Measurements from ENCODE around the gene CTBP2. TPM values are rescaled to one million over a fixed set of nuclear protein-coding genes. Genes with fewer than 3 reads are reported as not detected.

CTBP2 gene
- total RNA-seq, 1 experiment from 2014 or later: 125 TPM

DNA sequence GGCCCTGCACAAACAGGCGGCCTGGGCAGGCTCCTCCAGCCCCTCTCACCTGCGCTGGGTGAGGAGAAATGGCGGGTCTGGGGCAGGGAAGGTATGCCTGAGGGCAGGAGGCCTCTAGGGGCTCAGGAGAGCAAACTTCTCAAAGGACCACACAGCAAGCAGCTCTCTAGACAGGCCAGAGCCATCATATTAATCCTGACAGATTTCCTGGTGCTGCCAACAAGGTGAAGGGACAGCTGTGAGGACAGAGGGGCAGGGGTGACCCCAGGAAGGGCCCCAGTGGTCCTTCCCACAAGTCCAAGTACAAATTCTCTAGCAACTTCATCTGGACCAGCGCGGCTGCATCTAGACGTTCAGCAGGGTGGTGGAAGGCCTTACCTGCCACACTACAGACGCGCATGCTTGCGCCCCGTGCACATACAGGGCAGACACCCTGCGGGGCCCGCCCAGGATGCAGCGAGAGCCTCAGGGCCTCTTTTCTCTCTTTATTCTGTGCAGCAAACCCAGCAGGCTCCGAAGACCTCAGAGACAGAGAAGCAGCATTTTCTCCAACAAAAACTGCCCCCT is 156.4 kb downstream of the CTBP2 start:
- in situ Hi-C loops (cut with HindIII; ENCODE audit: low pct_unique_long_range_greater_than_20kb, low sequenced_read_pairs) (no loop called here), intact Hi-C loops (cut with micrococcal nuclease; ENCODE audit: unreplicated experiment) (no loop called here)
- no TSS peak for BruUV-seq (replicated peaks)
- CTCF ChIA-PET: no interaction called here
- H3K27ac ChIP-seq (ENCODE audit: low read length): no peak overlapping the region
- H3K4me1 ChIP-seq (ENCODE audit: control insufficient read depth, insufficient read depth, low read length): no peaks in the 10 kb centered on the region
- DNase-seq (ENCODE audit: low read depth, low spot score): no peak
- peak; percentile 14; the same call in 1 of the 2 replicates for ATAC-seq
- H3K4me3 ChIP-seq (ENCODE audit: low read depth in 2 of 2, low read length in 2 of 2): no peak overlapping the region
- POLR2A ChIA-PET: no interaction called here
- TF ChIP-seq TCF7L2 (IDR thresholded peaks at IDR 0.05; ENCODE audit: low read depth, low read length): no peak
- no peak for TF ChIP-seq POLR2AphosphoS5 (IDR thresholded peaks at IDR 0.05; ENCODE audit: low read depth, low read length)
- TF ChIP-seq, protein P1, sequence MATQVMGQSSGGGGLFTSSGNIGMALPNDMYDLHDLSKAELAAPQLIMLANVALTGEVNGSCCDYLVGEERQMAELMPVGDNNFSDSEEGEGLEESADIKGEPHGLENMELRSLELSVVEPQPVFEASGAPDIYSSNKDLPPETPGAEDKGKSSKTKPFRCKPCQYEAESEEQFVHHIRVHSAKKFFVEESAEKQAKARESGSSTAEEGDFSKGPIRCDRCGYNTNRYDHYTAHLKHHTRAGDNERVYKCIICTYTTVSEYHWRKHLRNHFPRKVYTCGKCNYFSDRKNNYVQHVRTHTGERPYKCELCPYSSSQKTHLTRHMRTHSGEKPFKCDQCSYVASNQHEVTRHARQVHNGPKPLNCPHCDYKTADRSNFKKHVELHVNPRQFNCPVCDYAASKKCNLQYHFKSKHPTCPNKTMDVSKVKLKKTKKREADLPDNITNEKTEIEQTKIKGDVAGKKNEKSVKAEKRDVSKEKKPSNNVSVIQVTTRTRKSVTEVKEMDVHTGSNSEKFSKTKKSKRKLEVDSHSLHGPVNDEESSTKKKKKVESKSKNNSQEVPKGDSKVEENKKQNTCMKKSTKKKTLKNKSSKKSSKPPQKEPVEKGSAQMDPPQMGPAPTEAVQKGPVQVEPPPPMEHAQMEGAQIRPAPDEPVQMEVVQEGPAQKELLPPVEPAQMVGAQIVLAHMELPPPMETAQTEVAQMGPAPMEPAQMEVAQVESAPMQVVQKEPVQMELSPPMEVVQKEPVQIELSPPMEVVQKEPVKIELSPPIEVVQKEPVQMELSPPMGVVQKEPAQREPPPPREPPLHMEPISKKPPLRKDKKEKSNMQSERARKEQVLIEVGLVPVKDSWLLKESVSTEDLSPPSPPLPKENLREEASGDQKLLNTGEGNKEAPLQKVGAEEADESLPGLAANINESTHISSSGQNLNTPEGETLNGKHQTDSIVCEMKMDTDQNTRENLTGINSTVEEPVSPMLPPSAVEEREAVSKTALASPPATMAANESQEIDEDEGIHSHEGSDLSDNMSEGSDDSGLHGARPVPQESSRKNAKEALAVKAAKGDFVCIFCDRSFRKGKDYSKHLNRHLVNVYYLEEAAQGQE (IDR thresholded peaks at IDR 0.05; ENCODE audit: insufficient read depth in 1 of 2, low read depth in 2 of 2, low read length in 1 of 2): no peak
- no peak for TF ChIP-seq SIN3A (IDR thresholded peaks at IDR 0.05; ENCODE audit: borderline replicate concordance, insufficient read depth, low read depth, low read length)
- TF ChIP-seq, protein P2, sequence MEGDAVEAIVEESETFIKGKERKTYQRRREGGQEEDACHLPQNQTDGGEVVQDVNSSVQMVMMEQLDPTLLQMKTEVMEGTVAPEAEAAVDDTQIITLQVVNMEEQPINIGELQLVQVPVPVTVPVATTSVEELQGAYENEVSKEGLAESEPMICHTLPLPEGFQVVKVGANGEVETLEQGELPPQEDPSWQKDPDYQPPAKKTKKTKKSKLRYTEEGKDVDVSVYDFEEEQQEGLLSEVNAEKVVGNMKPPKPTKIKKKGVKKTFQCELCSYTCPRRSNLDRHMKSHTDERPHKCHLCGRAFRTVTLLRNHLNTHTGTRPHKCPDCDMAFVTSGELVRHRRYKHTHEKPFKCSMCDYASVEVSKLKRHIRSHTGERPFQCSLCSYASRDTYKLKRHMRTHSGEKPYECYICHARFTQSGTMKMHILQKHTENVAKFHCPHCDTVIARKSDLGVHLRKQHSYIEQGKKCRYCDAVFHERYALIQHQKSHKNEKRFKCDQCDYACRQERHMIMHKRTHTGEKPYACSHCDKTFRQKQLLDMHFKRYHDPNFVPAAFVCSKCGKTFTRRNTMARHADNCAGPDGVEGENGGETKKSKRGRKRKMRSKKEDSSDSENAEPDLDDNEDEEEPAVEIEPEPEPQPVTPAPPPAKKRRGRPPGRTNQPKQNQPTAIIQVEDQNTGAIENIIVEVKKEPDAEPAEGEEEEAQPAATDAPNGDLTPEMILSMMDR (IDR thresholded peaks at IDR 0.05): no peak
- peaks cover under 1% of the 10 kb centered on the region for H3K36me3 ChIP-seq (ENCODE audit: control insufficient read depth, insufficient read depth, low read length)
- H3K27me3 ChIP-seq (ENCODE audit: control insufficient read depth, insufficient read depth, low read length): no peaks in the 10 kb centered on the region
- H3K9me3 ChIP-seq (ENCODE audit: control insufficient read depth, insufficient read depth, low read depth, low read length): no peaks in the 10 kb centered on the region

DNA sequence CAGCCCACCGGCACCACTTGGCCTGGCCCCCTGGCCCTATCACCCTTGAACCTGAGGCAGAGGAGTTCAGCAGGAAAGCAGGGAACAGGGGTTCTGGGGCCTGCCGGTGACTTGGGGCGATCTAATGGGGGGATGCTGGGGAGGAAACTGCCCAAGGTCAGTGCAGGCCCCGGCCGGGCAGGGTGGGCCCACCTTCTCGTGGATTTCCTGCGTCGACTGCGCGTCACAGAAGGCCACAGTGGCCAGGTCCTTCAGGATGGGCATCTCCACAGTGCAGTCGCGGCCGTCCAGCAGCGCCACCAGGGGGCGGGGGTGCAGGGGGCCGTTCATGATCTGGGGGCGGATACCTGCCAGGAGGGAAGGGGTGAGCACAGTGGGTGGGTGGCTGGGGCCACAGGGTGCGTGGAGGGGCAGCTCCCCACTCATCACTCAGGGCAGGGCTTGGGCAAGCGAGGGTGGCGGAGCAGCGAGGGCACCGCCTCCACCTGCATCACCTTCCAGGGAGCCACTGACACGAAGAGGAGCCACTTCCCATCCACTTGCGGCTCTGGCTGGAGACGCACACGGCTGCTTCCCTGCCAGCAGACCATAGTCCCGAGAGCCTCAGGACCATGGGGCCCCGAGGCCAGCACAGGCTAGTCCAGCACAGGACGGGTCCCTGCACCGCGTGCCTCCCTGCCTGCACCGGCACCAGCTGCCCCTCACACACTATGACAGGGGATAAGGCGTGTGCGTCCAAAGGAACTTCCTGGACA is 157.0 kb downstream of the CTBP2 start:
- POLR2A ChIA-PET: interaction anchor here (0.7 kb wide), 1 partner anchor 33 kb away, joined by 4 read pairs; no protein-coding TSS in a partner anchor
- CTCF ChIA-PET: no interaction called here
- intact Hi-C loops (cut with micrococcal nuclease; ENCODE audit: unreplicated experiment) (no loop called here), in situ Hi-C loops (cut with HindIII; ENCODE audit: low pct_unique_long_range_greater_than_20kb, low sequenced_read_pairs) (no loop called here)
- DNase-seq (ENCODE audit: low read depth, low spot score) (no peak), ATAC-seq (peak; percentile 17; the same call in 1 of the 2 replicates)
- Histone ChIP-seq H3K27ac (ENCODE audit: low read length) (no peak overlapping the region), H3K4me3 (ENCODE audit: low read depth in 2 of 2, low read length in 2 of 2) (no peak overlapping the region), H3K36me3 (ENCODE audit: control insufficient read depth, insufficient read depth, low read length) (peaks cover 4% of the 10 kb centered on the region), H3K9me3 (ENCODE audit: control insufficient read depth, insufficient read depth, low read depth, low read length) (no peaks in the 10 kb centered on the region), H3K27me3 (ENCODE audit: control insufficient read depth, insufficient read depth, low read length) (no peaks in the 10 kb centered on the region), H3K4me1 (ENCODE audit: control insufficient read depth, insufficient read depth, low read length) (no peaks in the 10 kb centered on the region)
- BruUV-seq (replicated peaks): no TSS peak
- no peak for TF ChIP-seq POLR2AphosphoS5 (IDR thresholded peaks at IDR 0.05; ENCODE audit: low read depth, low read length)

Measured in Panc1 (cell line).